PC-3 (cell line): ENCODE results near the gene AP1B1. TPM values are rescaled to one million over a fixed set of nuclear protein-coding genes. Genes with fewer than 3 reads are reported as not detected.

Experiments
- ATAC-seq: fragments of 200-7000 bp; cut with Tn5 transposase; 2 replicates; pipeline ENCODE4 v1.9.1; 2020; ENCODE audit warnings: mild to moderate bottlenecking, moderate library complexity
- BruUV-seq: library from RNA; stranded (reverse); fragments of 400-500 nt; replicated peaks from 2 replicates; lab custom pipeline; 2021; lab: Mats Ljungman, UMichigan
- CTCF ChIA-PET: fragments of 300-600 bp; sonication (Branson Sonifier 250); formaldehyde crosslinking; loops from one replicate; lab custom pipeline; 2022; ENCODE audit warnings: antibody characterized with exemption; lab: Charles Lee
- POLR2A ChIA-PET: fragments of 300-600 bp; sonication (Branson Sonifier 250); formaldehyde crosslinking; loops from one replicate; lab custom pipeline; 2022; ENCODE audit warnings: antibody characterized with exemption; ENCODE audit not compliant: unreplicated experiment; lab: Charles Lee
- DNase-seq: peaks from one replicate; pipeline ENCODE4 v3.0.0-alpha.2; 2015
- H2AFZ ChIP-seq: fragments of 300-600 bp; sonication (generic); 2 replicates; pipeline ENCODE4 v1.6.0; 2016; ENCODE audit warnings: antibody characterized with exemption, low read length
- H3F3A ChIP-seq: fragments of 300-600 bp; sonication (generic); one replicate; pipeline ENCODE4 v1.6.0; 2017; ENCODE audit warnings: antibody characterized with exemption, low read length, control low read depth, mild to moderate bottlenecking; ENCODE audit not compliant: unreplicated experiment
- H3K27ac ChIP-seq: fragments of 300-600 bp; sonication (generic); 2 replicates; pipeline ENCODE4 v1.5.1; 2016; ENCODE audit warnings: mild to moderate bottlenecking, low read length
- H3K27me3 ChIP-seq: fragments of 300-600 bp; sonication (generic); 2 replicates; pipeline ENCODE4 v1.6.1; 2016; ENCODE audit warnings: low read length, mixed read lengths
- H3K36me3 ChIP-seq: fragments of 300-600 bp; sonication (generic); 2 replicates; pipeline ENCODE4 v1.6.1; 2016; ENCODE audit warnings: low read depth, mixed run types, low read length, mixed read lengths
- H3K4me1 ChIP-seq: fragments of 300-600 bp; sonication (generic); 2 replicates; pipeline ENCODE4 v1.5.1; 2016; ENCODE audit warnings: low read length; ENCODE audit not compliant: insufficient read depth
- H3K4me2 ChIP-seq: fragments of 300-600 bp; sonication (generic); 2 replicates; pipeline ENCODE4 v1.6.0; 2016; ENCODE audit warnings: low read length
- H3K4me3 ChIP-seq: fragments of 300-600 bp; sonication (generic); 2 replicates; pipeline ENCODE4 v1.5.1; 2016; ENCODE audit warnings: mild to moderate bottlenecking, low read length, mixed read lengths
- H3K79me2 ChIP-seq: fragments of 300-600 bp; sonication (generic); 2 replicates; pipeline ENCODE4 v1.6.1; 2017; ENCODE audit warnings: low read length, mixed read lengths
- H3K9ac ChIP-seq: fragments of 300-600 bp; sonication (generic); 2 replicates; pipeline ENCODE4 v1.6.0; 2016; ENCODE audit warnings: mild to moderate bottlenecking, low read length
- H3K9me2 ChIP-seq: fragments of 300-600 bp; sonication (generic); replicated peaks from 2 replicates; pipeline ENCODE4 v1.6.1; 2016; ENCODE audit warnings: mixed run types, low read length, mixed read lengths
- H3K9me3 ChIP-seq: fragments of 300-600 bp; sonication (generic); 2 replicates; pipeline ENCODE4 v1.6.1; 2016; ENCODE audit warnings: low read length, mixed read lengths
- H4K20me1 ChIP-seq: fragments of 300-600 bp; sonication (generic); 2 replicates; pipeline ENCODE4 v1.6.1; 2016; ENCODE audit warnings: low read length, mixed read lengths
- CTCF ChIP-seq: fragments of 300-600 bp; sonication (generic); conservative IDR thresholded peaks from 2 replicates; pipeline ENCODE4 v1.5.1; 2017; ENCODE audit warnings: antibody characterized with exemption, low read depth, mild to moderate bottlenecking, low read length
- EZH2 ChIP-seq: fragments of 300-600 bp; sonication (generic); IDR thresholded peaks from one replicate; pipeline ENCODE4 v1.6.1; 2017; ENCODE audit warnings: antibody characterized with exemption, mild to moderate bottlenecking, low read length; ENCODE audit not compliant: unreplicated experiment
- EZH2phosphoT487 ChIP-seq: fragments of 300-600 bp; sonication (generic); IDR thresholded peaks from 2 replicates; pipeline ENCODE4 v1.6.1; 2018; ENCODE audit warnings: mild to moderate bottlenecking, antibody characterized with exemption, low read length, borderline replicate concordance
- intact Hi-C: fragments of 100-400 bp; cut with micrococcal nuclease; formaldehyde crosslinking; loops from 2 replicates; pipeline ENCODE4 v1.9.0; 2023
- total RNA-seq: library from RNA; depleted of rRNA; stranded (reverse); fragments of >200 nt; gene quantifications from 2 replicates; pipeline ENCODE4 v1.2.3, GENCODE V29; 2014

Gene AP1B1
- total RNA-seq, 1 experiment from 2014 or later: 81.2 TPM

- H3K9me3 ChIP-seq: no peaks in the 10 kb centered on the region
- ATAC-seq (peak; percentile 53; the same call in 1 of the 2 replicates), DNase-seq (peak; percentile 68)
- no peak overlapping the region for H2AFZ ChIP-seq
- POLR2A ChIA-PET: no interaction called here
- H3K27ac ChIP-seq: no peak overlapping the region
- H3F3A ChIP-seq: no peaks in the 10 kb centered on the region
- TF ChIP-seq CTCF (no peak), EZH2phosphoT487 (no peak), EZH2 (no peak)
- H3K4me1 ChIP-seq: peaks cover 22% of the 10 kb centered on the region
- BruUV-seq: no TSS peak
- no peaks in the 10 kb centered on the region for H4K20me1 ChIP-seq
- no peaks in the 10 kb centered on the region for H3K27me3 ChIP-seq
- H3K9me2 ChIP-seq: no peaks in the 10 kb centered on the region
- CTCF ChIA-PET: no interaction called here
- H3K4me2 ChIP-seq: no peak overlapping the region
- no peak overlapping the region for H3K4me3 ChIP-seq
- H3K79me2 ChIP-seq: no peaks in the 10 kb centered on the region
- no peaks in the 10 kb centered on the region for H3K36me3 ChIP-seq
- H3K9ac ChIP-seq: no peak overlapping the region
- intact Hi-C loops: no loop called here
Measured at GRCh38 chr22:29400576-29400975, 12.2 kb upstream of the AP1B1 start.

GRCh38 chr22:29397791-29398190, 9.4 kb upstream of the AP1B1 start:
- Histone ChIP-seq H3K36me3 (no peaks in the 10 kb centered on the region), H3K4me2 (no peak overlapping the region), H3F3A (no peaks in the 10 kb centered on the region), H2AFZ (no peak overlapping the region), H4K20me1 (no peaks in the 10 kb centered on the region), H3K9me3 (no peaks in the 10 kb centered on the region), H3K4me1 (peaks cover 22% of the 10 kb centered on the region), H3K79me2 (no peaks in the 10 kb centered on the region), H3K9me2 (no peaks in the 10 kb centered on the region), H3K27ac (no peak overlapping the region), H3K4me3 (no peak overlapping the region), H3K27me3 (no peaks in the 10 kb centered on the region), H3K9ac (no peak overlapping the region)
- no TSS peak for BruUV-seq
- no peak for TF ChIP-seq EZH2phosphoT487
- no peak for TF ChIP-seq CTCF
- TF ChIP-seq EZH2: no peak
- intact Hi-C loops: no loop called here
- DNase-seq: no peak
- CTCF ChIA-PET: no interaction called here
- POLR2A ChIA-PET: no interaction called here
- no peak for ATAC-seq

- CTCF ChIA-PET: no interaction called here
- POLR2A ChIA-PET: no interaction called here
- H3K79me2 ChIP-seq: no peaks in the 10 kb centered on the region
- peaks cover 22% of the 10 kb centered on the region for H3K4me1 ChIP-seq
- TF ChIP-seq EZH2 (no peak), EZH2phosphoT487 (no peak), CTCF (no peak)
- H4K20me1 ChIP-seq: no peaks in the 10 kb centered on the region
- ATAC-seq (no peak), DNase-seq (no peak)
- no peak overlapping the region for H3K4me2 ChIP-seq
- no peaks in the 10 kb centered on the region for H3K36me3 ChIP-seq
- H3K27ac ChIP-seq: no peak overlapping the region
- no peaks in the 10 kb centered on the region for H3F3A ChIP-seq
- no peak overlapping the region for H3K9ac ChIP-seq
- no peaks in the 10 kb centered on the region for H3K9me3 ChIP-seq
- no peak overlapping the region for H2AFZ ChIP-seq
- no peak overlapping the region for H3K4me3 ChIP-seq
- no peaks in the 10 kb centered on the region for H3K9me2 ChIP-seq
- no peaks in the 10 kb centered on the region for H3K27me3 ChIP-seq
- intact Hi-C loops: no loop called here
- BruUV-seq: no TSS peak
Measured at GRCh38 chr22:29396126-29396525, 7.8 kb upstream of the AP1B1 start.
